Transverse colon (tissue), 4 donors: ENCODE data around the gene GET4. TPM values are rescaled to one million over a fixed set of nuclear protein-coding genes. Genes with fewer than 3 reads are reported as not detected.
A peak's percentile ranks its signal among the peaks of the same experiment; 100 is the strongest.

Source experiments
- DNase-seq: peaks from one replicate; pipeline ENCODE4 v3.0.0-alpha.2; 2019
- H3K27ac ChIP-seq, 4 donors: fragments of 200-600 bp; sonication (generic); 2 replicates each; pipeline ENCODE4 v1.5.1; 2016 to 2018; ENCODE audit warnings: inconsistent platforms in 4 of 4
- H3K27me3 ChIP-seq: fragments of 200-600 bp; sonication (generic); 2 replicates; pipeline ENCODE4 v1.5.1; 2017; ENCODE audit warnings: inconsistent platforms
- H3K36me3 ChIP-seq, 4 donors: fragments of 200-600 bp; sonication (generic); 2 replicates each; pipeline ENCODE4 v1.5.1; 2017 to 2019; ENCODE audit warnings: inconsistent platforms in 4 of 4
- H3K4me1 ChIP-seq, 4 donors: fragments of 200-600 bp; sonication (generic); 2 replicates each; pipeline ENCODE4 v1.5.1; 2017 to 2020; ENCODE audit warnings: inconsistent platforms in 4 of 4
- H3K4me3 ChIP-seq, 4 donors: fragments of 200-600 bp; sonication (generic); 1 replicate in 1 of 4; 2 replicates in 3 of 4; pipeline versions ENCODE4 v1.5.1 to v1.6.1; 2017 to 2019; ENCODE audit warnings: inconsistent platforms in 4 of 4
- H3K9me3 ChIP-seq, 2 donors: fragments of 200-600 bp; sonication (generic); 2 replicates each; pipeline ENCODE4 v1.5.1; 2017 to 2019; ENCODE audit warnings: inconsistent platforms in 2 of 2
- EP300 ChIP-seq: sonication (generic); formaldehyde crosslinking; IDR thresholded peaks from one replicate; pipeline ENCODE4 v1.6.1; 2017; ENCODE audit warnings: antibody characterized with exemption, low read depth
- POLR2A ChIP-seq: fragments of 450-650 bp; IDR thresholded peaks from one replicate; pipeline ENCODE4 v1.6.1; 2016; ENCODE audit warnings: antibody characterized with exemption, mild to moderate bottlenecking, moderate library complexity
- POLR2AphosphoS5 ChIP-seq, 3 donors: sonication (generic); formaldehyde crosslinking; IDR thresholded peaks; one replicate each; pipeline ENCODE4 v1.6.1; 2016; ENCODE audit warnings: antibody characterized with exemption in 3 of 3
- WGBS, 2 donors: methylation state at CpG; one replicate each; pipeline ENCODE4 v1.1.5; 2018; ENCODE audit warnings: low coverage in 1 of 2; 5-methylcytosine and 5-hydroxymethylcytosine counted together
- in situ Hi-C, 4 donors: fragments of 200-750 bp; cut with MboI; loops; one replicate each; pipeline versions ENCODE4 v1.15.0 to v1.15.1; 2017; ENCODE audit warnings: low sequenced_read_pairs in 3 of 4, low pct_ligation_motif_present in 1 of 4, low pct_unique_long_range_greater_than_20kb in 1 of 4
- intact Hi-C: fragments of 100-400 bp; cut with DNase I; formaldehyde crosslinking; loops from one replicate; pipeline ENCODE4 v1.15.1; 2023; ENCODE audit warnings: low total_unique reads
- total RNA-seq, 4 donors: library from RNA; depleted of rRNA; stranded (reverse); fragments of >200 nt; gene quantifications; one replicate each; pipeline ENCODE4 v1.1.0, GENCODE V29; 2016
- TF ChIP-seq, protein P1 (sequence below), 5 experiments: fragments of 200-600 bp in 3 of 5; fragments of 450-650 bp in 2 of 5; sonication (generic) in 3 of 5; IDR thresholded peaks; 1 replicate in 2 of 5; 2 replicates in 3 of 5; pipeline ENCODE4 v1.5.1; 2016 to 2017; ENCODE audit warnings: antibody characterized with exemption in 5 of 5, inconsistent platforms in 3 of 5, mild to moderate bottlenecking in 2 of 5, moderate library complexity in 1 of 5

The GET4 gene
- total RNA-seq, 4 donors from 2014 or later = 49.4 to 116 (median 85.2) TPM

DNA sequence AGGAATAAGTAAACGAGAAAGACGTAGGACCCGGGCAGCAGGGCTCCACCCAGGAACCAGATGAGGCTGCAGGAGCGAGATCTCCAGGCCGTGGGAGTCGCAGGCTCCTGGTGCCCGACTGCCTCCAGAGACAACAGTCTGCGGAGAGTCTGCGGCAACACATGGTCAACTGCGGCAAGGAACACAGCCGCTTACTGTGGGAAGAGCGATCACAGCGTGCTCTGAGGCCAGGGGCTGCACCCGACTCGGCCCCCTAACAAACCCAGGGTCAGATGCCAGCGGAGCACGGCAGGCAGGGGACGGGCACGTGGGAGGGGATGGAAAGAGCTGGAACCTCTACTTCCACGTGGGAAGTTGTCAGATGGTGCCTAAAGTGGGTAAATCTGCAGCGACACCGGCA lies 26.6 kb downstream of the GET4 start:
- in situ Hi-C loops = no loop called here
- peaks cover 0 to under 1% (median 0%) of the 10 kb centered on the region in 4 donors for H3K36me3 ChIP-seq

DNA sequence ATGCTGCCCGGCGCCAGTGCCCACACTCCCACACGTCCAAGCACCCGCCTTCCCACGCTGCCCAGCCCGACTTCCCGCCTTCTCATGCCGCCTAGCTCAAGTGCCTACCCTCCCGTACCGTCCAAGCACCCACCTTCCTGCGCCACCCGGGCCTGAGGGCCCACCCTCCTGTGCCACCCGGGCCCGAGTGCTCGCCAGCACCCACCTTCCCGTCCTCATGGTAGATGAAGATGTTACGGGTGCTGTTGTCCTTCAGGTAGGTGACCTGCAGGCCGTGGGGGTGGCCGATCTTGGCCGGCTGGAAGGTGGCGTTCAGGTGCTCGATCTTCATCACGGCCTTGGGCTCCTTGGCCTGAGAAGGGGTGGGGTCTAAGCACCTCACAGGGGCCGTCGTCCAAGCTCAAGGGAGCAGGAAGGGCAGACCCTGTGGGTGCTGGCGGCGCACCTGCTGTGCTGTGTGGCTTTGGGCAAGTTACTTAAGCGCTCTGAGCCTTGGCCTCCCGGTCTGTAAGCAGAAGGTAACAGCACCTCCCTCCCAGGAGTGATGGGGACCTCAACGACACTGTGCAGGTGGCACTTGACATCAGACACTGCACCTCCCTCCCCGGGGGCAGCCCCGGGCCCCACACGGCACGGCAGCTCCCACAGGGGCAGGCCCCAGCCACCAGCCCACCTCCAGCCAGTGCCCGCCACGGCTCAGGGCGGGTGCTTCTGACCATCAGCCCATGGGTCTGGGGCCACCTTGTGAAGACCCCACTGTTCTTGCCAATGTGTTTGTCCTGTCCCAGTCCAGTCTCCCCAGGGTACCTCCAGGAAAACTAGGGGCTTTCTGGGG lies 27.8 kb downstream of the GET4 start:
- WGBS, 2 donors = 90% methylated on average over 4 to 33 of the region's 37 CpGs
- TF ChIP-seq, protein P1, sequence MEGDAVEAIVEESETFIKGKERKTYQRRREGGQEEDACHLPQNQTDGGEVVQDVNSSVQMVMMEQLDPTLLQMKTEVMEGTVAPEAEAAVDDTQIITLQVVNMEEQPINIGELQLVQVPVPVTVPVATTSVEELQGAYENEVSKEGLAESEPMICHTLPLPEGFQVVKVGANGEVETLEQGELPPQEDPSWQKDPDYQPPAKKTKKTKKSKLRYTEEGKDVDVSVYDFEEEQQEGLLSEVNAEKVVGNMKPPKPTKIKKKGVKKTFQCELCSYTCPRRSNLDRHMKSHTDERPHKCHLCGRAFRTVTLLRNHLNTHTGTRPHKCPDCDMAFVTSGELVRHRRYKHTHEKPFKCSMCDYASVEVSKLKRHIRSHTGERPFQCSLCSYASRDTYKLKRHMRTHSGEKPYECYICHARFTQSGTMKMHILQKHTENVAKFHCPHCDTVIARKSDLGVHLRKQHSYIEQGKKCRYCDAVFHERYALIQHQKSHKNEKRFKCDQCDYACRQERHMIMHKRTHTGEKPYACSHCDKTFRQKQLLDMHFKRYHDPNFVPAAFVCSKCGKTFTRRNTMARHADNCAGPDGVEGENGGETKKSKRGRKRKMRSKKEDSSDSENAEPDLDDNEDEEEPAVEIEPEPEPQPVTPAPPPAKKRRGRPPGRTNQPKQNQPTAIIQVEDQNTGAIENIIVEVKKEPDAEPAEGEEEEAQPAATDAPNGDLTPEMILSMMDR (IDR thresholded peaks at IDR 0.05) = no peak
- TF ChIP-seq POLR2A = no peak
- no peak for TF ChIP-seq EP300
- no peak for TF ChIP-seq POLR2AphosphoS5 (IDR thresholded peaks at IDR 0.05)
- no peak for DNase-seq
- peak overlapping the region in 1 of 4 donors; percentile 17 for H3K27ac ChIP-seq
- in situ Hi-C loops (no loop called here), intact Hi-C loops (no loop called here)
- H3K27me3 ChIP-seq = no peaks in the 10 kb centered on the region
- H3K4me3 ChIP-seq = no peak overlapping the region
- no peaks in the 10 kb centered on the region for H3K36me3 ChIP-seq
- H3K9me3 ChIP-seq = no peaks in the 10 kb centered on the region
- H3K4me1 ChIP-seq = peaks cover 5 to 22% (median 11%) of the 10 kb centered on the region in 4 donors

More for the DNA sequence above, 26.6 kb downstream of the GET4 start:
- H3K27ac ChIP-seq = no peak overlapping the region
- H3K9me3 ChIP-seq = no peaks in the 10 kb centered on the region
- H3K27me3 ChIP-seq = no peaks in the 10 kb centered on the region
- H3K4me1 ChIP-seq = peaks cover 5 to 15% (median 11%) of the 10 kb centered on the region in 4 donors
- no peak for DNase-seq
- no peak overlapping the region for H3K4me3 ChIP-seq
- TF ChIP-seq EP300 (no peak), POLR2AphosphoS5 (IDR thresholded peaks at IDR 0.05) (no peak), POLR2A (no peak)
- TF ChIP-seq, protein P1 (IDR thresholded peaks at IDR 0.05) = no peak
- 87% methylated on average over 22 of the region's 22 CpGs; no CpG with 5 or more reads in 1 of the 2 donors for WGBS, 2 donors
- intact Hi-C loops = no loop called here

DNA sequence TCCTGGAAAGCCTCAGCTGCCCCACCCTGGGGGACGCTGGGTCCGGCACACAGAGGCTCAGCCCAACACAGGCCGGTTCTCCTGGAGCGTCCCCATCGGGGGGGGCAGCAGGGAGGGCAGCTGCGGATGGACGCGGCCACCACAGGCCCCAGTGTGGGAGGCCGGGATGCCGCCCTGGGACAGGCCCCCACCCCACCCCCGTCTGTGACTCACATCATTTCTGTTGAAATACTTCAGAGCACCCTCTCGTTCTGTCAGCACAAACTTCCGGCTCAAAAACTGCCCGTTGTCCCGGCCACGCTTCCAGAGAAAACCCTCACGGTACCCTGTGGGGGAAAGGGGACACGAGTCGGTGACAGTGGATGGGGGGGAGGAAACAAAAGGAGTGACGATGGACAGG lies 28.5 kb downstream of the GET4 start:
- Histone ChIP-seq H3K4me3 (no peak overlapping the region), H3K27me3 (no peaks in the 10 kb centered on the region), H3K27ac (peak overlapping the region in 1 of 4 donors; percentile 17), H3K9me3 (no peaks in the 10 kb centered on the region), H3K4me1 (peaks cover 5 to 29% (median 16%) of the 10 kb centered on the region in 4 donors), H3K36me3 (no peaks in the 10 kb centered on the region)
- 80 to 83% methylated on average over 8 to 17 of the region's 20 CpGs for WGBS, 2 donors
- TF ChIP-seq, protein P1 (IDR thresholded peaks at IDR 0.05) = no peak
- TF ChIP-seq POLR2AphosphoS5 (IDR thresholded peaks at IDR 0.05) (no peak), EP300 (no peak), POLR2A (no peak)
- in situ Hi-C loops = no loop called here
- no peak for DNase-seq
- intact Hi-C loops = no loop called here

DNA sequence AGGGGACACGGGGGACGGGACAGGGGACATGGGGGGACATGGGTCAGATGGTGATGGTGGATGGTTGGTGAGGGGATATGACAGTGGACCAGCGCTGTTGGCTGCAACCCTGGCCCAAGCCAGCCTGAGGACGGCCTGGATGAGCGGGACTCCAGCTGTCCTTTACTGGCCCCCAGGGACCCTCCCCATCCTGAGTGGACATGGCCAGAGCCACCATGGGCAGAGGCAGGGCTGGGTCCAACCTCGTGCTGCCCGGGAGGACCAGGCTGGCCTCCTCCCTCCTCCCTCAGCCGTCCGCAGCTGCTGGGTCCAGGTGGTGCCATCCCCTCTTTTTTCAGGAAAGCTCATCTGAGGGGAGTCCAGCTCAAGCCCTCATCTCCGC lies 30.4 kb downstream of the GET4 start:
- no peaks in the 10 kb centered on the region for H3K36me3 ChIP-seq
- H3K27me3 ChIP-seq = no peaks in the 10 kb centered on the region
- no peak for DNase-seq
- 85% methylated on average over 5 of the region's 10 CpGs; no CpG with 5 or more reads in 1 of the 2 donors for WGBS, 2 donors
- intact Hi-C loops = no loop called here
- H3K4me1 ChIP-seq = peaks cover 0 to 32% (median 13%) of the 10 kb centered on the region in 4 donors
- in situ Hi-C loops = no loop called here
- TF ChIP-seq EP300 = no peak
- no peak for TF ChIP-seq POLR2A
- TF ChIP-seq POLR2AphosphoS5 (IDR thresholded peaks at IDR 0.05) = no peak
- TF ChIP-seq, protein P1 (IDR thresholded peaks at IDR 0.05) = no peak
- H3K27ac ChIP-seq = no peak overlapping the region
- no peak overlapping the region for H3K4me3 ChIP-seq
- H3K9me3 ChIP-seq = no peaks in the 10 kb centered on the region
